Ascending aorta (tissue), 2 donors: ENCODE measurements around the gene PHTF1. TPM values are rescaled to one million over a fixed set of nuclear protein-coding genes. Genes with fewer than 3 reads are reported as not detected.
"Not testable (repeated sequence)": the region's sequence is repeated elsewhere in the genome, so short reads cannot be mapped to it uniquely, and the experiment has no call there.

Experiments
- DNase-seq, 2 donors: peaks; one replicate each; pipeline ENCODE4 v3.0.0-alpha.2; 2019; ENCODE audit warnings: low spot score in 2 of 2
- H3K27ac ChIP-seq, 2 donors: fragments of 200-600 bp; sonication (generic); one replicate each; pipeline ENCODE4 v1.5.1; 2016 to 2017; ENCODE audit warnings: mild to moderate bottlenecking in 1 of 2
- H3K27me3 ChIP-seq: fragments of 200-600 bp; sonication (generic); one replicate; pipeline ENCODE4 v1.5.1; 2017
- H3K36me3 ChIP-seq, 2 donors: fragments of 200-600 bp; sonication (generic); one replicate each; pipeline ENCODE4 v1.5.1; 2016
- H3K4me1 ChIP-seq, 2 donors: fragments of 200-600 bp; sonication (generic); one replicate each; pipeline ENCODE4 v1.5.1; 2016 to 2017; ENCODE audit warnings: mild to moderate bottlenecking in 1 of 2
- H3K4me3 ChIP-seq, 2 donors: fragments of 200-600 bp; sonication (generic); one replicate each; pipeline ENCODE4 v1.5.1; 2016 to 2017; ENCODE audit warnings: mild to moderate bottlenecking in 1 of 2
- H3K9me3 ChIP-seq, 2 donors: fragments of 200-600 bp; sonication (generic); one replicate each; pipeline ENCODE4 v1.5.1; 2016
- CTCF ChIP-seq, 3 experiments: fragments of 200-600 bp in 2 of 3; fragments of 450-650 bp in 1 of 3; sonication (generic) in 2 of 3; IDR thresholded peaks; one replicate each; pipeline ENCODE4 v1.5.1; 2016 to 2019; ENCODE audit warnings: antibody characterized with exemption in 3 of 3, mild to moderate bottlenecking in 1 of 3, moderate library complexity in 1 of 3
- intact Hi-C: fragments of 100-400 bp; cut with DNase I; formaldehyde crosslinking; loops from one replicate; pipeline ENCODE4 v1.15.1; 2023
- total RNA-seq: library from RNA; depleted of rRNA; stranded (reverse); fragments of >200 nt; gene quantifications from one replicate; pipeline ENCODE4 v1.1.0, GENCODE V29; 2016

Gene PHTF1
- total RNA-seq, 1 donor from 2014 or later = 38.6 TPM

GRCh38 chr1:113761937-113762336 is 2.7 kb upstream of the PHTF1 start:
- Histone ChIP-seq H3K4me1 (peaks cover 0 to 1% of the 10 kb centered on the region in 2 donors), H3K27ac (no peak overlapping the region), H3K36me3 (peaks cover 4 to 20% of the 10 kb centered on the region in 2 donors), H3K4me3 (no peak overlapping the region), H3K27me3 (no peaks in the 10 kb centered on the region), H3K9me3 (no peaks in the 10 kb centered on the region)
- DNase-seq = no peak
- intact Hi-C loops = no loop called here
- no peak for TF ChIP-seq CTCF (IDR thresholded peaks at IDR 0.05)

- peaks cover 0 to 7% of the 10 kb centered on the region in 2 donors for H3K4me1 ChIP-seq
- peak overlapping the region; percentile 85 to 86 for H3K4me3 ChIP-seq
- H3K27ac ChIP-seq = peak overlapping the region; percentile 97 to 99
- TF ChIP-seq CTCF (IDR thresholded peaks at IDR 0.05) = no peak
- H3K9me3 ChIP-seq = no peaks in the 10 kb centered on the region
- H3K27me3 ChIP-seq = no peaks in the 10 kb centered on the region
- intact Hi-C loops = no loop called here
- DNase-seq = no peak
- H3K36me3 ChIP-seq = peaks cover 0 to 6% of the 10 kb centered on the region in 2 donors
Measured at GRCh38 chr1:113760102-113761080, 1.1 kb upstream of the PHTF1 start.

GRCh38 chr1:113758631-113759332 is 504 bp downstream of the PHTF1 start:
- Histone ChIP-seq H3K36me3 (no peaks in the 10 kb centered on the region), H3K4me3 (peak overlapping the region; percentile 85 to 86), H3K27ac (peak overlapping the region; percentile 97 to 99), H3K4me1 (peaks cover 0 to 7% of the 10 kb centered on the region in 2 donors), H3K27me3 (no peaks in the 10 kb centered on the region), H3K9me3 (no peaks in the 10 kb centered on the region)
- intact Hi-C loops = loop anchor here (1.0 to 5.0 kb wide), 6 partner anchors 34 to 1366 kb away; partner anchors contain the start of genes AP4B1, DCLRE1B, HIPK1 and MAGI3
- DNase-seq = peak in 1 of 2 donors; percentile 77
- TF ChIP-seq CTCF (IDR thresholded peaks at IDR 0.05) = no peak

GRCh38 chr1:113756461-113756860 is 2.8 kb downstream of the PHTF1 start:
- H3K4me3 ChIP-seq = no peak overlapping the region
- DNase-seq = no peak
- peaks cover 0 to 4% of the 10 kb centered on the region in 2 donors for H3K36me3 ChIP-seq
- H3K4me1 ChIP-seq = peaks cover 0 to 7% of the 10 kb centered on the region in 2 donors
- no peaks in the 10 kb centered on the region for H3K9me3 ChIP-seq
- intact Hi-C loops = loop anchor here (5.0 kb wide), 2 partner anchors 36 to 1364 kb away; no protein-coding TSS in a partner anchor
- no peak for TF ChIP-seq CTCF (IDR thresholded peaks at IDR 0.05)
- H3K27ac ChIP-seq = no peak overlapping the region
- no peaks in the 10 kb centered on the region for H3K27me3 ChIP-seq

- DNase-seq, H3K9me3 ChIP-seq, H3K36me3 ChIP-seq, H3K4me1 ChIP-seq, H3K27ac ChIP-seq, H3K4me3 ChIP-seq, H3K27me3 ChIP-seq, intact Hi-C loops: not testable (repeated sequence)
Measured at GRCh38 chr1:113753333-113753732, 6.0 kb downstream of the PHTF1 start.
